ENCODE measurements around the gene ATF3. TPM values are rescaled to one million over a fixed set of nuclear protein-coding genes. Genes with fewer than 3 reads are reported as not detected.

ATF3 gene
- total and polyA plus RNA-seq, 2 donors (not counting 1 experiment from before 2014, with no cell fraction given): 33.8 to 35.7 TPM

GRCh38 chr1:212664409-212665199, 56.0 kb downstream of the ATF3 start:
- H4K20me1 ChIP-seq (ENCODE audit: control insufficient read depth, extremely low read depth, insufficient read depth, low read length): no peaks in the 10 kb centered on the region
- H3K9ac ChIP-seq (ENCODE audit: insufficient read depth, low read length): no peak overlapping the region
- no peaks in the 10 kb centered on the region for H3K27me3 ChIP-seq (ENCODE audit: control insufficient read depth, insufficient read depth, low read length)
- no peaks in the 10 kb centered on the region for H3K36me3 ChIP-seq (ENCODE audit: control insufficient read depth, insufficient read depth, low read length)
- no peak overlapping the region for H2AFZ ChIP-seq (ENCODE audit: low read length)
- no peak overlapping the region for H3K4me3 ChIP-seq (replicated peaks in 1 of 4; ENCODE audit: control extremely low read depth in 1 of 4, insufficient read depth in 1 of 4, low read depth in 3 of 4, low read length in 4 of 4)
- H3K79me2 ChIP-seq (ENCODE audit: control insufficient read depth, insufficient read depth, low read length): no peaks in the 10 kb centered on the region
- H3K9me3 ChIP-seq (ENCODE audit: control insufficient read depth, insufficient read depth, low read depth, low read length): no peaks in the 10 kb centered on the region
- peaks cover 17% of the 10 kb centered on the region for H3K4me1 ChIP-seq (ENCODE audit: control insufficient read depth, extremely low read depth, insufficient read depth, low read length)
- DNase-seq (ENCODE audit: low read depth in 2 of 2): no peak
- TF ChIP-seq, protein P1, sequence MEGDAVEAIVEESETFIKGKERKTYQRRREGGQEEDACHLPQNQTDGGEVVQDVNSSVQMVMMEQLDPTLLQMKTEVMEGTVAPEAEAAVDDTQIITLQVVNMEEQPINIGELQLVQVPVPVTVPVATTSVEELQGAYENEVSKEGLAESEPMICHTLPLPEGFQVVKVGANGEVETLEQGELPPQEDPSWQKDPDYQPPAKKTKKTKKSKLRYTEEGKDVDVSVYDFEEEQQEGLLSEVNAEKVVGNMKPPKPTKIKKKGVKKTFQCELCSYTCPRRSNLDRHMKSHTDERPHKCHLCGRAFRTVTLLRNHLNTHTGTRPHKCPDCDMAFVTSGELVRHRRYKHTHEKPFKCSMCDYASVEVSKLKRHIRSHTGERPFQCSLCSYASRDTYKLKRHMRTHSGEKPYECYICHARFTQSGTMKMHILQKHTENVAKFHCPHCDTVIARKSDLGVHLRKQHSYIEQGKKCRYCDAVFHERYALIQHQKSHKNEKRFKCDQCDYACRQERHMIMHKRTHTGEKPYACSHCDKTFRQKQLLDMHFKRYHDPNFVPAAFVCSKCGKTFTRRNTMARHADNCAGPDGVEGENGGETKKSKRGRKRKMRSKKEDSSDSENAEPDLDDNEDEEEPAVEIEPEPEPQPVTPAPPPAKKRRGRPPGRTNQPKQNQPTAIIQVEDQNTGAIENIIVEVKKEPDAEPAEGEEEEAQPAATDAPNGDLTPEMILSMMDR (conservative IDR thresholded peaks at IDR 0.05 in 1 of 2, IDR thresholded peaks at IDR 0.05 in 1 of 2; ENCODE audit: low read depth in 1 of 2, low read length in 2 of 2): no peak
- no peak for TF ChIP-seq EZH2 (IDR thresholded peaks at IDR 0.05; ENCODE audit: low read length, missing control alignments)
- H3K27ac ChIP-seq (ENCODE audit: insufficient read depth, low read length): no peak overlapping the region
- no peak overlapping the region for H3K4me2 ChIP-seq (ENCODE audit: extremely low read depth, insufficient read depth, low read length)

DNA sequence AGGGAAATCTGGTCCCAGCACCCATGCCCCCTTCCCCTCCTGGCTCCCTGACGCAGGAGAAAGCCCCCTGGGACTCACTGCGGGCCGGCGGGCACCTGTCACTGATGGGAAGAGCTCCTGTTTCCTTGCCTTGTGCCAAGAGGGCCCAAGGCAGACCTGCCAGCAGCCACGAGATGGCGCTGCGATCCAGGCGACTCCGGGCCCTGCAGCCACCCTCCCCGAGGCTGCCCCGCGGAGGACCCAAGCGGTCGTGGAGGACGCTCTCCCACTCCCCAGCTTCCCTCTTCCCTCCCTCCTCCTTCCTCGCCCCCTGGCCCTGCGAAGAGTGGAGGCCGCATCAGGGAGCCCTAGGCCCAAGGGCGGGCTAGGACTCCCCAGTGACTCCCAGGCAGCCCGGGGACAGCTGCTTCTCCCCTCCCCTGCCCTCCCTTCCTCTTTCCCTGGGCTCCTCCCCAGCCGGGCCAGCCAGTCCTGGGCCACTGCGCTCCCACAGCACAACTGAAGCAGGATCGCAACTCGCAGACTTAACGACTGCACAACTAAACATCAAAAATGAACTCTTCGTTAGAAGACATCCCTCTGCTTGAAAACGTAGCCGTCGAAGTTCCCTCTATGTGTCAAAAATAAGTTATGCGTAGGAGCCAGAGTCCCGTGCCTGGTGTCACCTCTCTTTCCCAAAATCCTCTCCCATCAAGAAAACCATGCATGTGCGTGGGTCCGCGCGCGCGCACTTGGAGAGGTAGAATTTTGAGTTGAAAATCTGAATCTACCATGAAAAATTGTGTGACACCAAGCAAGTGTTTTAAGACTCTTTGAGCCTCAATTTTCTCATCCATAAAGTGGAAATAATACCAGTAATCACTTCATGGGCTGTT, 56.9 kb downstream of the ATF3 start:
- Histone ChIP-seq H3K27ac (ENCODE audit: insufficient read depth, low read length) (peak overlapping the region; percentile 92), H3K9me3 (ENCODE audit: control insufficient read depth, insufficient read depth, low read depth, low read length) (no peaks in the 10 kb centered on the region), H3K36me3 (ENCODE audit: control insufficient read depth, insufficient read depth, low read length) (no peaks in the 10 kb centered on the region), H2AFZ (ENCODE audit: low read length) (peak overlapping the region; percentile 88), H3K79me2 (ENCODE audit: control insufficient read depth, insufficient read depth, low read length) (no peaks in the 10 kb centered on the region), H3K9ac (ENCODE audit: insufficient read depth, low read length) (peak overlapping the region; percentile 93), H3K4me2 (ENCODE audit: extremely low read depth, insufficient read depth, low read length) (peak overlapping the region; percentile 80), H4K20me1 (ENCODE audit: control insufficient read depth, extremely low read depth, insufficient read depth, low read length) (no peaks in the 10 kb centered on the region), H3K27me3 (ENCODE audit: control insufficient read depth, insufficient read depth, low read length) (no peaks in the 10 kb centered on the region), H3K4me1 (ENCODE audit: control insufficient read depth, extremely low read depth, insufficient read depth, low read length) (peaks cover 17% of the 10 kb centered on the region), H3K4me3 (replicated peaks in 1 of 4; ENCODE audit: control extremely low read depth in 1 of 4, insufficient read depth in 1 of 4, low read depth in 3 of 4, low read length in 4 of 4) (peak overlapping the region; percentile 54 to 71 (median 66))
- no peak for TF ChIP-seq EZH2 (IDR thresholded peaks at IDR 0.05; ENCODE audit: low read length, missing control alignments)
- TF ChIP-seq, protein P1 (conservative IDR thresholded peaks at IDR 0.05 in 1 of 2, IDR thresholded peaks at IDR 0.05 in 1 of 2; ENCODE audit: low read depth in 1 of 2, low read length in 2 of 2): peak; percentile 87 to 88
- DNase-seq (ENCODE audit: low read depth in 2 of 2): peak; percentile 76 to 82

DNA sequence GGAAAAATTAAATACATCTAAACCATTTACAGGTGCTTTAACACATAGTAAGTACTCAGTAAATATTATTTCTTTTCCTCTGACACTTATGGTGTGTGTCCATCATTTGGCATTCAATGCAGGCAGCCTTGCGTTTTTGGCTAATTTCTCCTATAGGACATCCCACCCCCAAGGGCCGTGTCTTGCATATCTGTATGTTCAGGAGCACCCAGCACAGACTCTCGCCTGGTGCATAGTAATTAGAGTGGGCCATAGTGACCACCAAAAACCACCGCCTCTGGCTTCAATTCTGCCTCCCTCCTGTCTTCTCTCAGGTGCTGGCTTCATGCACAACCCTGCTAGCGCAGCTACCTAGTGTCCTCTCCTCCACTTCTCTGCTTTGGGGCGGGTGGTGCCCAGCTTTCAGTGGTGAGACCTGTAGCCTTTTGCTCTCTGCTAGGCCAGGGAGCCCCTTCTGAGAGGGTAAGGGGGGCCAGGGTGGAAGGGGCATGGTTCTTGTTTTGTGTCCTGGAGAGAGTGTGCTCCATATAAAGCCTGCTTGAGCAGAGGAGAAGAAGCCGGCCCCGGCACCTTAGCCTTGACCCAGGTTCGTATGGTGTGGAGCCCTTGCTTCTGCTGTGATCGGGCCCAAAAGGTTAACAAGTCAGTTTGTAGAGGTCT, 57.7 kb downstream of the ATF3 start:
- Histone ChIP-seq H4K20me1 (ENCODE audit: control insufficient read depth, extremely low read depth, insufficient read depth, low read length) (no peaks in the 10 kb centered on the region), H3K4me3 (replicated peaks in 1 of 4; ENCODE audit: control extremely low read depth in 1 of 4, insufficient read depth in 1 of 4, low read depth in 3 of 4, low read length in 4 of 4) (no peak overlapping the region), H3K4me1 (ENCODE audit: control insufficient read depth, extremely low read depth, insufficient read depth, low read length) (peaks cover 17% of the 10 kb centered on the region), H3K4me2 (ENCODE audit: extremely low read depth, insufficient read depth, low read length) (no peak overlapping the region), H3K79me2 (ENCODE audit: control insufficient read depth, insufficient read depth, low read length) (no peaks in the 10 kb centered on the region), H2AFZ (ENCODE audit: low read length) (no peak overlapping the region), H3K36me3 (ENCODE audit: control insufficient read depth, insufficient read depth, low read length) (no peaks in the 10 kb centered on the region), H3K9me3 (ENCODE audit: control insufficient read depth, insufficient read depth, low read depth, low read length) (no peaks in the 10 kb centered on the region), H3K27ac (ENCODE audit: insufficient read depth, low read length) (peak overlapping the region; percentile 99), H3K27me3 (ENCODE audit: control insufficient read depth, insufficient read depth, low read length) (no peaks in the 10 kb centered on the region), H3K9ac (ENCODE audit: insufficient read depth, low read length) (no peak overlapping the region)
- TF ChIP-seq, protein P1 (conservative IDR thresholded peaks at IDR 0.05 in 1 of 2, IDR thresholded peaks at IDR 0.05 in 1 of 2; ENCODE audit: low read depth in 1 of 2, low read length in 2 of 2): no peak
- no peak for TF ChIP-seq EZH2 (IDR thresholded peaks at IDR 0.05; ENCODE audit: low read length, missing control alignments)
- DNase-seq (ENCODE audit: low read depth in 2 of 2): no peak
